IMR-90 (cell line): Measurements from ENCODE around the gene LYPD6. TPM values are rescaled to one million over a fixed set of nuclear protein-coding genes. Genes with fewer than 3 reads are reported as not detected.

Source experiments
- ATAC-seq: fragments of 200-7000 bp; cut with Tn5 transposase; 2 replicates; pipeline ENCODE4 v1.9.1; 2020; ENCODE audit warnings: low read depth, mild to moderate bottlenecking, moderate library complexity
- BruUV-seq: library from RNA; stranded (reverse); fragments of 400-500 nt; replicated peaks from 2 replicates; lab custom pipeline; 2021; lab: Mats Ljungman, UMichigan
- CTCF ChIA-PET: fragments of 300-600 bp; formaldehyde crosslinking; extraction: SDS; loops from one replicate; lab custom pipeline; 2021; ENCODE audit warnings: antibody characterized with exemption; lab: Yijun Ruan, JAX
- POLR2A ChIA-PET: fragments of 300-600 bp; sonication (Branson Sonifier 250); formaldehyde crosslinking; loops from one replicate; lab custom pipeline; 2022; ENCODE audit warnings: antibody characterized with exemption; ENCODE audit not compliant: unreplicated experiment; lab: Charles Lee
- DNase-seq: peaks from one replicate; pipeline ENCODE4 v3.0.0; 2013
- H2AFZ ChIP-seq: replicated peaks from 2 replicates; pipeline ENCODE3; 2013; ENCODE audit warnings: low read length, mild to moderate bottlenecking; ENCODE audit not compliant: poor library complexity
- H2AK5ac ChIP-seq: 2 replicates; pipeline ENCODE4 v1.6.1; 2013; ENCODE audit warnings: low read depth, low read length, inconsistent platforms
- H2AK9ac ChIP-seq: replicated peaks from 2 replicates; pipeline ENCODE3; 2013; ENCODE audit warnings: mild to moderate bottlenecking, low read depth, low read length, moderate library complexity; ENCODE audit not compliant: poor library complexity
- H2BK120ac ChIP-seq: 2 replicates; pipeline ENCODE4 v1.6.1; 2013; ENCODE audit warnings: low read depth, low read length, inconsistent platforms
- H2BK15ac ChIP-seq: 3 replicates; pipeline ENCODE4 v1.6.1; 2013; ENCODE audit warnings: low read depth, low read length, inconsistent platforms
- H2BK20ac ChIP-seq: 2 replicates; pipeline ENCODE4 v1.6.1; 2013; ENCODE audit warnings: low read depth, mild to moderate bottlenecking, inconsistent platforms, low read length, moderate library complexity
- H2BK5ac ChIP-seq: 2 replicates; pipeline ENCODE4 v1.6.1; 2013; ENCODE audit warnings: mild to moderate bottlenecking, low read depth, low read length, inconsistent platforms; ENCODE audit not compliant: poor library complexity, severe bottlenecking
- H3K14ac ChIP-seq: replicated peaks from 2 replicates; pipeline ENCODE4 v1.6.1; 2013; ENCODE audit warnings: low read depth, low read length, inconsistent platforms
- H3K18ac ChIP-seq: 2 replicates; pipeline ENCODE4 v1.6.1; 2013; ENCODE audit warnings: low read depth, low read length, control low read depth
- H3K23ac ChIP-seq: 2 replicates; pipeline ENCODE4 v1.6.1; 2013; ENCODE audit warnings: low read depth, low read length, inconsistent platforms
- H3K27ac ChIP-seq: 2 replicates; pipeline ENCODE4 v1.5.1; 2013; ENCODE audit warnings: mild to moderate bottlenecking, control low read depth, low read length; ENCODE audit not compliant: insufficient read depth
- H3K27me3 ChIP-seq: 2 replicates; pipeline ENCODE4 v1.6.1; 2013; ENCODE audit warnings: low read length; ENCODE audit not compliant: control insufficient read depth, insufficient read depth
- H3K36me3 ChIP-seq: 2 replicates; pipeline ENCODE4 v1.6.1; 2013; ENCODE audit warnings: low read length, mixed read lengths; ENCODE audit not compliant: control insufficient read depth, insufficient read depth
- H3K4ac ChIP-seq: 2 replicates; pipeline ENCODE4 v1.6.1; 2013; ENCODE audit warnings: low read depth, low read length, inconsistent platforms
- H3K4me1 ChIP-seq: 2 replicates; pipeline ENCODE4 v1.6.1; 2013; ENCODE audit warnings: low read length, mixed read lengths; ENCODE audit not compliant: control insufficient read depth, insufficient read depth
- H3K4me2 ChIP-seq: 2 replicates; pipeline ENCODE4 v1.6.1; 2013; ENCODE audit warnings: low read depth, mild to moderate bottlenecking, control low read depth, low read length, moderate library complexity
- H3K4me3 ChIP-seq: 2 replicates; pipeline ENCODE4 v1.5.1; 2013; ENCODE audit warnings: low read depth, mild to moderate bottlenecking, control low read depth, low read length, moderate library complexity; ENCODE audit not compliant: insufficient read depth
- H3K56ac ChIP-seq: 2 replicates; pipeline ENCODE4 v1.6.1; 2013; ENCODE audit warnings: low read length, inconsistent platforms; ENCODE audit not compliant: insufficient read depth; ENCODE audit errors: extremely low read depth
- H3K79me1 ChIP-seq, 2 experiments: 2 replicates each; pipeline ENCODE4 v1.6.1; 2013; ENCODE audit warnings: low read length in 2 of 2, inconsistent platforms in 1 of 2, low read depth in 1 of 2
- H3K9ac ChIP-seq: 2 replicates; pipeline ENCODE4 v1.6.1; 2013; ENCODE audit warnings: low read depth, low read length, control low read depth
- H3K9me1 ChIP-seq: 2 replicates; pipeline ENCODE4 v1.6.1; 2013; ENCODE audit warnings: low read length, inconsistent platforms; ENCODE audit not compliant: insufficient read depth
- H3K9me3 ChIP-seq: 2 replicates; pipeline ENCODE4 v1.6.1; 2013; ENCODE audit warnings: low read length; ENCODE audit not compliant: control insufficient read depth, insufficient read depth
- H4K20me1 ChIP-seq: 2 replicates; pipeline ENCODE4 v1.6.1; 2013; ENCODE audit warnings: low read length, inconsistent platforms; ENCODE audit not compliant: insufficient read depth
- H4K5ac ChIP-seq: 2 replicates; pipeline ENCODE4 v1.6.1; 2013; ENCODE audit warnings: mild to moderate bottlenecking, low read depth, low read length, control low read depth
- H4K8ac ChIP-seq, 2 experiments: 2 replicates each; pipeline ENCODE4 v1.6.1; 2013; ENCODE audit warnings: low read depth in 2 of 2, low read length in 2 of 2, control low read depth in 1 of 2, inconsistent platforms in 1 of 2
- H4K91ac ChIP-seq: 2 replicates; pipeline ENCODE4 v1.6.1; 2013; ENCODE audit warnings: low read depth, low read length, inconsistent platforms; ENCODE audit not compliant: insufficient read depth
- MAFK ChIP-seq: IDR thresholded peaks from 2 replicates; pipeline ENCODE4 v1.6.1; 2012; ENCODE audit warnings: low read depth, low read length, improper control_type of control experiment
- MXI1 ChIP-seq: IDR thresholded peaks from 2 replicates; pipeline ENCODE4 v1.6.1; 2012; ENCODE audit warnings: low read depth, mild to moderate bottlenecking, low read length, moderate library complexity, borderline replicate concordance
- NFE2L2 ChIP-seq: fragments of 150-350 bp; IDR thresholded peaks from 2 replicates; pipeline ENCODE4 v1.6.1; 2016; ENCODE audit warnings: low read depth, mild to moderate bottlenecking, low read length
- RAD21 ChIP-seq: IDR thresholded peaks from 2 replicates; pipeline ENCODE4 v1.6.1; 2012; ENCODE audit warnings: low read length, improper control_type of control experiment
- WGBS, 2 experiments: methylation state at CpG; one replicate each; pipeline versions ENCODE4 v1.1.5 to v1.1.7; 2013; ENCODE audit warnings: missing lambda C conversion rate in 2 of 2; ENCODE audit not compliant: insufficient read length in 1 of 2; ENCODE audit errors: extremely low coverage in 2 of 2; 5-methylcytosine and 5-hydroxymethylcytosine counted together
- dilution Hi-C: fragments of 300-500 bp; cut with HindIII; formaldehyde crosslinking; loops from one replicate; pipeline ENCODE4 v1.14.3; 2018; ENCODE audit warnings: low sequenced_read_pairs; ENCODE audit not compliant: unreplicated experiment
- in situ Hi-C: fragments of 300-500 bp; cut with MboI; formaldehyde crosslinking; loops from 3 replicates; pipeline ENCODE4 v1.14.3; 2019; ENCODE audit warnings: low sequenced_read_pairs, inconsistent platforms, mixed read lengths
- intact Hi-C: fragments of 100-400 bp; cut with micrococcal nuclease; formaldehyde crosslinking; loops from 2 replicates; pipeline ENCODE4 v1.10.0; 2022
- polyA plus RNA-seq, 3 experiments: library from polyadenylated mRNA; depleted of rRNA; stranded (reverse); fragments of >200 nt; gene quantifications; 2 replicates each; pipeline ENCODE4 v1.2.3, GENCODE V29; 2012; ENCODE audit warnings: low replicate concordance in 1 of 3
- total RNA-seq: library from RNA; depleted of rRNA; stranded (reverse); fragments of >200 nt; gene quantifications from 2 replicates; pipeline ENCODE4 v1.2.3, GENCODE V29; 2012

LYPD6 gene
- total and polyA plus RNA-seq, 2 of the 4 experiments (the other 2 are of a cell fraction) = 0.87 to 0.90 TPM

DNA sequence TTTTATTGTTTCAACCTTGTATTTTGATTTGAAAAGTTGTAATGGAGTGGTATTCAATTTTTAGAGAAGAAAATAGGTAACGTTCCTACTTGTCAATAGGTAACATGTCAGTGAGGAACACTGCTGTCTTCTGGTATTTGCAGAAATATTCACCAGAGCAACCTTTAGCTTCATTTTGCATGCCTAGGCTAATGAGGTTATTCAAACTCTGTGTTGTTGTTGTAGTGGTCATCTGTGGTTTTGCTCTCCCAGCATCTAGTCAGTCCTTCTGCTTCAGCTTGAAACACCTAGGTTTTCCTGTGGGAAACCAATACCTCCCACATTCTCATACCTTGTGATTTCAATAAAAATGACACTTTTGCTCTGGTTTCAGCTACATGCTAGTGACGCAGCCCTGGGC, 98.4 kb downstream of the LYPD6 start:
- dilution Hi-C loops (no loop called here), intact Hi-C loops (no loop called here), in situ Hi-C loops (no loop called here)
- H3K4me2 ChIP-seq = no peak overlapping the region
- H2BK5ac ChIP-seq = no peak overlapping the region
- BruUV-seq = no TSS peak
- H3K9me1 ChIP-seq = no peaks in the 10 kb centered on the region; the same call in 1 of the 2 replicates
- no peaks in the 10 kb centered on the region for H3K27me3 ChIP-seq
- CTCF ChIA-PET = no interaction called here
- TF ChIP-seq MXI1 (no peak), MAFK (no peak), RAD21 (no peak), NFE2L2 (no peak)
- no CpG with 5 or more reads among the region's 2 CpGs for WGBS, 2 experiments
- ATAC-seq = no peak
- no peak overlapping the region for H3K23ac ChIP-seq
- no peaks in the 10 kb centered on the region for H3K79me1 ChIP-seq
- no peak overlapping the region for H3K56ac ChIP-seq
- no peak overlapping the region for H3K9ac ChIP-seq
- H3K4me1 ChIP-seq = no peaks in the 10 kb centered on the region; the same call in 1 of the 2 replicates
- no peak overlapping the region for H2BK20ac ChIP-seq
- POLR2A ChIA-PET = no interaction called here
- no peak overlapping the region for H4K91ac ChIP-seq
- no peaks in the 10 kb centered on the region for H4K20me1 ChIP-seq
- DNase-seq = no peak
- H3K4me3 ChIP-seq = no peak overlapping the region
- no peak overlapping the region for H2BK15ac ChIP-seq
- no peak overlapping the region for H2AK5ac ChIP-seq
- H3K4ac ChIP-seq = no peak overlapping the region
- H4K8ac ChIP-seq = no peak overlapping the region
- H2AK9ac ChIP-seq = no peak overlapping the region
- H3K9me3 ChIP-seq = peaks cover 3% of the 10 kb centered on the region; the same call in 1 of the 2 replicates
- H2AFZ ChIP-seq = no peak overlapping the region
- no peak overlapping the region for H3K18ac ChIP-seq
- H3K36me3 ChIP-seq = no peaks in the 10 kb centered on the region
- no peak overlapping the region for H3K14ac ChIP-seq
- H4K5ac ChIP-seq = no peak overlapping the region
- no peak overlapping the region for H2BK120ac ChIP-seq
- H3K27ac ChIP-seq = no peak overlapping the region
